Activated T-cell treated with anti-CD3 and anti-CD28 coated beads, Interleukin-2, amount 50 U/mL, for 48 hours (primary cell): ENCODE measurements around the gene IQSEC1.

Experiments
- DNase-seq, 2 experiments: peaks; one replicate each; pipeline ENCODE4 v3.0.0-alpha.2; 2020

Gene IQSEC1

GRCh38 chr3:13106308-13107001 is 33.2 kb upstream of the IQSEC1 start:
- no peak for DNase-seq

DNA sequence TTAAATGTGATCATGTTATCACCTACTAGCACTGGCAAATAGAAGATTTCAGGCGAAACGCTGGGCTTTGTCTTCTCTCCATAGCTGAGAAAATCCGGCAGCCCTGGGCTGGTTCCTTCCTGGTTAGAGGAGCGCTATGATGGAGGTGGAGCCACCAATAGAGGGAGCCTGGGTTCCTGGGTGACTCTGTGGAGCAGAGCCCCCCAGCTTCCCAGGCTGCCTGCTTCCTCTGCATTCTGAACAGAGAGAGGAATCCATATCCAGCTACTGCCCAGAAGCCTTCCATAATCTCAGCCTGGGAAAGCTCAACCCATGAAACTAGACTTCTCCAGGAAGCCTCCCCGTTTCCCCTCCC is 32.6 kb upstream of the IQSEC1 start:
- DNase-seq, result no peak

- DNase-seq, result no peak
Measured at GRCh38 chr3:13105181-13105895, 32.1 kb upstream of the IQSEC1 start.

GRCh38 chr3:13104511-13104910 is 31.3 kb upstream of the IQSEC1 start:
- DNase-seq, result no peak

DNA sequence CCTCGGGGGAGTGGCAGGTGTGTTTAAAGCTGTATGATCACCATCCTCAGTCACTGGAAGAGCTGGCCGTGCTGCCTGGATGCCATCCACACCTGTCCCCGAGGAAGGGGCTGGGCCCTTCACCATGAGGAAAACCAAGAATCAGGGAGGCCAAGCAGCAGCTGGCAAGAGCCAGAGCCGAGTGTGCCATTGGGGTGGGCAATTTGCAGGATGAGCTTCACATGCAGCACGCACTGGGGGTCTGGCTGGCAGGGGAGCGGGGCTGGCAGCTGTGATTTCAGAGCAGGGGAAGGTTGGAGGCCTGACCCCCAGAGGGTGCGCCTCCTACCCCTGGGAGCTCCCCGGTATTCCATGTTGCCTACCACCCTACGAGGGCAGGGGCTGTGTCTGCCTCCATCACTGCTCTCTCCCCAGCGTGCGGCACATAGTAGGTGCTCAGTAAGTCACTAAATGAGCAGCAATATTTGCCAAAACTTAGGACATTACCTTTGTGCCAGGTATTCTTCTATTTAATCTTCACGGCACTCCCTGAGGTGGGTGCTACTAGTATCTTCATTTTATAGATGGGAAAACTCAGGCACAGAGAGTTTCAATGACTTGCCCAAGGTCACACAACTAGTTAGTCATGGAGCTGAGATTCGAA is 30.3 kb upstream of the IQSEC1 start:
- DNase-seq, result no peak

GRCh38 chr3:13102386-13103345 is 29.4 kb upstream of the IQSEC1 start:
- DNase-seq, result no peak

DNA sequence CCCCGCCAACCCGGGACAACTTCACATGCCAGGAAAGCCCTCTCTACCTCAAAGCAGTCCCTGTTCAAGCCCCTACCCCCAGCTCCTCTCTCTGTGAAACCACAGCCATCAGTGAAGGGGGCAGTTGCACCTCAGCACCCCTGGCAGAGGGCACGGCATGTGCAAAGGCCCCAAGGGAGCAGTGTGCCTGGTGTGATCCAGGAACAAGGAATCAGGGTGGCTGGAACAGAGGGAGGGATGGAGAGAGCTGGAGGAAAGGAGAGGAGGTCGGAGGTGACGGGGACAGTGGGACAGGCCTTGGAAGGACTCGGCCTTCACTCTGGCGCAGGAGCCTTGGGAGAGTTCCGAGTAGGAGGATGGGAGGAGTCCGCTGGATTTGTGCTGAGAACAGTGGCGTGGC is 26.5 kb upstream of the IQSEC1 start:
- no peak for DNase-seq

DNA sequence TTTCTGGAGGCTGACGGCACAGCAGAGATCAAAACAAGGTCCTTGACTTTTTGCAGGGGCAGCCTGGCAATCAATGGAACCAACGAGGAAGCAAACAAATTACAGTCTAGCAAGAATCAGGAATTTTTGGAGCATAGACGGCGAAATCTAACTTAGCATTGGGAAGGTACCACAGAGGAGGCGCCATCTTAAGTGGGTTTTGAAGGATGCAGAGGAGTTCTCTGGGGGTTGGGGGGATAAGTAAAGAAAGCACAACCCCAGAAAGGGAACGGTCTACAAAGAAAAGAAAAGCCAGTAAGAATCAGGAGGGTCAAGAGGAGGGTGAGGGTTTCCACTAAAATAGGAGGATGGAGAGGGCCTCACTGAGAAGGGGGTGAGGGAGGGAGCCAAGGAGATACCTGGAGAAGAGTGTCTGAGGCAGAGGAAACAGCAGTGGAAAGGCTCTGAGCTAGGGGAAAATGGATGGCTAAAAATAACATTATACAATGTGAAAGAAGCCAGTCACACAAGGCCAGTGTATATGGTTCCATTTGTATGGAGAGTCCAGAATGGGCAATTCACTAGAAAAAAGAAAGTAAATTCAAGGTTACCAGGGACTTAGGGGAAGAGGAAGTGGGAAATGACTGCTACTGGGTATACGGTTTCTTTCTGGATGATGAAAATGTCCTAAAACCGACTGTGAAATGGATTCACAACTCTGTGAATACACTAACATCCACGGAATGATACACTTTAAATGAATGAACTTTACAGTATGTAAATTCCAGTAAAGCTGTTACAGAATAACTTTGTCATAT is 25.2 kb upstream of the IQSEC1 start:
- no peak for DNase-seq

DNA sequence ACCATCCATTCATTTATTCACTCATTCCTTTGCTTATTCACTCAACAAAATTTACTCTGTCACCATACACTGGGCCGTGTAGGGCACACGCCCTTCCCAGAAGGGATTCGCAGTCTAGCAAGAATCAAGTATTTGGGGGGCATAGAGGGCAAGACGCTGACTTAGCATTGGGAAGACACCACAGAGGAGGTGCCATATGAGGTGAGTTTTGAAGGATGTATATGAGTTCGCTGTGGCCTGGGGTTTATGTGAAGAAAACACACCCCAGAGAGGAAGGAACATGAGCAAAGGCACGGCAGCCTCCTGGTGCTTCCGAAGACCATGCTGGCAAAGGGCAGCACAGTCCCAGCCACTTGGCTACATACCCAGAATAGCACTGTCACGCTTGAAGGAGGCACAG is 23.1 kb upstream of the IQSEC1 start:
- DNase-seq, result no peak

- DNase-seq, result no peak
Measured at GRCh38 chr3:13095408-13095937, 22.2 kb upstream of the IQSEC1 start.

GRCh38 chr3:13093687-13094086 is 20.5 kb upstream of the IQSEC1 start:
- no peak for DNase-seq

- no peak for DNase-seq
Measured at GRCh38 chr3:13092621-13093617, 19.7 kb upstream of the IQSEC1 start.

- DNase-seq, result peak; percentile 86 to 89
Measured at GRCh38 chr3:13091898-13092611, 18.8 kb upstream of the IQSEC1 start.

DNA sequence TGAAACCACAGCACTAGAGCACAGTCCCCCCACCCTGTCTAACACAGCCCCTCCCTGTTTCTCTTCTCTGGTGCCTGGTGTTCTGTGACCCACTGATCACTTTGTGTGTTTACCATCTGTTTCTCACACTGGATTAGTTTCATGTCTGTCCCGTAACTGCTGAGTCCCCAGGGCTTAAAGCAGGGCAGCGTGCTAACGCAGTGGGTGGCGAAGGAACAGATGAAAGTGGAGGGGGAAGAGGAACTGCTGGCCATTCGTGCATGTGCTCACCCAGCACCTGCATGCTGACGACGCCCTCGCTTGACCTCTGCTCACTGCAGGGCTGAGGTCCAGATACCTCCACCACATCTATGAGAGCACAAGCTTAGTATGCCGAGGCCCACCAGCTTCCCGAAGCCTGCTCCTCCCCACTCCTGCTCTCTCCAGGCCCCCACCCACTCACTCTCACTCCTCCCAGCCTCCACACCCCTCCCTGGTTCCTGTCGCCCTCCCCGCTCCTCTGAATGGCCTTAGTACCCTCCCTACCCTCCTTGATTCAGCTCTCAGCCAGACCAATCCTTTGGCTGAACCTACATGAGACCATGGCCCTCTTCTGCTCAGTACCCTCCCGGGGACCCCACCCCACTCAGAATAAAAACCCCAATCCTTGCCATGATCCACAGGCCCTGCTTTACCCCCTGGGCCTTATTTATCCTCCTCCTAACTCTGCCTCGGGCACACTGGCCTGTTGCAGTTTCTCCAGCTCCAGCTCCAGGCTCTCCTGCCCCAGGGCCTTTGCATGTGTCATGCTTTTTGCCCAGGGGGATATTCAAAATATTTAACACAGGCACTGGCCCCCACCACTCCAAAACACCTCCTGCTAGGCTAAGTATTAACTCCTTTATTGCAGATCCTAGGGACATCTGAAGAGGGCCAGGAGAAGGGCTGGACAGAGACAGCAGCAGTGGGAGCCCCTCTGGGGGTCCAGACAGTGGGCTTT is 15.1 kb upstream of the IQSEC1 start:
- no peak for DNase-seq

DNA sequence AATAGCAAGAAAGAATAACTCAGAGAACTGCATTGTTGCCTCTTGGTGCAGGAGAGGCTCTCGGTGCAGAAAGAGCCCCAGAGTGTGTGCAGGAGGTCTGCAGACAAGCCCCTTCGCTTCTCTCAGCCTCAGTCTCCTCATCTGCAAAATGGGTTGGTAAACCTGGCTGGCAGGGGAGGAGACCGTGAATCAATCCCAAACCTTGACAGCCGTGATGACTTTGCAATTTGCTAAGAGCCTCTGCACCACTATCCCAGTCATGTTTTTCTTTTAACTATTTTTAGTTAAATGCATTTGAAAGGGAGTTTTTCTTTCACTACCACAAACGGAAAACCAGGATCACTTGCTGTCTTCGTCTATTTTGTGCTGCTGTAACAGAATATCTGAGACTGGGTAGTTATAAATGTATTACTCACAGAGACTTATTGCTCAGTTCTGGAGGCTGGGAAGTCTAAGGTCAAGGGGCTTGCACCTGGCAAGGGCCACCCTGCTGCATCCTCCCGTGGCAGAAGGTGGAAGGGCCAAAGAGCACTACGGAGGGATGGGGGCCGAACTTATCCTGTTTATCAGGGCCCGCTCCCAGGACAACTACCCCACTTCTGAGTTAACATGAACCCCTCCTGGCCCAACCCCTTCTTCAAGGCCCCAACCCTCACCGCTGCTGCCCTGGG is 14.2 kb upstream of the IQSEC1 start:
- no peak for DNase-seq

GRCh38 chr3:13086531-13086981 is 13.3 kb upstream of the IQSEC1 start:
- DNase-seq, result no peak

- no peak for DNase-seq
Measured at GRCh38 chr3:13085846-13086179, 12.6 kb upstream of the IQSEC1 start.
